WTC11 (cell line): Measurements from ENCODE around the gene KLB. TPM values are rescaled to one million over a fixed set of nuclear protein-coding genes. Genes with fewer than 3 reads are reported as not detected.
A peak's percentile ranks its signal among the peaks of the same experiment; 100 is the strongest.

Experiments
- ATAC-seq: fragments of 200-7000 bp; cut with Tn5 transposase; 2 replicates; pipeline ENCODE4 v1.10.0; 2021; ENCODE audit warnings: mild to moderate bottlenecking, moderate library complexity
- CTCF ChIA-PET: fragments of 300-600 bp; sonication (Branson Sonifier 250); formaldehyde crosslinking; loops from one replicate; lab custom pipeline; 2021; ENCODE audit warnings: antibody characterized with exemption; lab: Charles Lee
- POLR2A ChIA-PET: fragments of 350-600 bp; sonication (Branson Sonifier 250); formaldehyde crosslinking; loops from one replicate; lab custom pipeline; 2021; ENCODE audit warnings: antibody characterized with exemption; lab: Charles Lee
- DNase-seq: peaks from one replicate; pipeline ENCODE4 v3.0.0; 2021; ENCODE audit warnings: low spot score
- H3K27ac Mint-ChIP-seq: 2 replicates; pipeline ENCODE4 v1.8.0; 2021; ENCODE audit warnings: mixed read lengths
- H3K27me3 Mint-ChIP-seq: 2 replicates; pipeline ENCODE4 v1.8.0; 2021; ENCODE audit warnings: low read depth, mild to moderate bottlenecking, moderate library complexity, mixed read lengths
- H3K36me3 Mint-ChIP-seq: 2 replicates; pipeline ENCODE4 v1.8.0; 2021; ENCODE audit warnings: mixed read lengths
- H3K4me1 Mint-ChIP-seq: 2 replicates; pipeline ENCODE4 v1.8.0; 2022; ENCODE audit warnings: mixed read lengths
- H3K4me3 Mint-ChIP-seq: 2 replicates; pipeline ENCODE4 v1.8.0; 2021; ENCODE audit warnings: mild to moderate bottlenecking, moderate library complexity, mixed read lengths
- H3K9me3 Mint-ChIP-seq: 2 replicates; pipeline ENCODE4 v1.8.0; 2021; ENCODE audit warnings: mixed read lengths
- CREB1 ChIP-seq: sonication (generic); formaldehyde crosslinking; IDR thresholded peaks from 2 replicates; pipeline ENCODE4 v1.8.0; 2023; ENCODE audit warnings: mild to moderate bottlenecking, missing genetic modification reagents
- CREM ChIP-seq: sonication (generic); formaldehyde crosslinking; IDR thresholded peaks from 2 replicates; pipeline ENCODE4 v1.8.1; 2022; ENCODE audit warnings: mild to moderate bottlenecking, missing genetic modification reagents, moderate library complexity
- ESRRA ChIP-seq: sonication (generic); formaldehyde crosslinking; IDR thresholded peaks from 2 replicates; pipeline ENCODE4 v1.8.1; 2022; ENCODE audit warnings: mild to moderate bottlenecking, missing genetic modification reagents, borderline replicate concordance
- FOXK1 ChIP-seq: sonication (generic); formaldehyde crosslinking; IDR thresholded peaks from 2 replicates; pipeline ENCODE4 v1.8.0; 2022; ENCODE audit warnings: mild to moderate bottlenecking, moderate library complexity, missing genetic modification reagents
- GTF2I ChIP-seq: fragments of 250-450 bp; sonication (Bioruptor Pico); conservative IDR thresholded peaks from 2 replicates; pipeline ENCODE4 v1.4.0; 2021; ENCODE audit warnings: mild to moderate bottlenecking
- MYBL2 ChIP-seq: sonication (generic); formaldehyde crosslinking; IDR thresholded peaks from 2 replicates; pipeline ENCODE4 v1.8.1; 2023; ENCODE audit warnings: mild to moderate bottlenecking, moderate library complexity, missing genetic modification reagents
- NFYB ChIP-seq: sonication (generic); formaldehyde crosslinking; conservative IDR thresholded peaks from 2 replicates; pipeline ENCODE4 v1.8.0; 2022; ENCODE audit warnings: low read depth, missing genetic modification reagents
- RELA ChIP-seq: sonication (generic); formaldehyde crosslinking; IDR thresholded peaks from 2 replicates; pipeline ENCODE4 v1.8.1; 2022; ENCODE audit warnings: missing genetic modification reagents, mild to moderate bottlenecking, borderline replicate concordance
- SP1 ChIP-seq: sonication (generic); formaldehyde crosslinking; conservative IDR thresholded peaks from 2 replicates; pipeline ENCODE4 v1.8.1; 2022; ENCODE audit warnings: missing genetic modification reagents
- TP53 ChIP-seq: sonication (generic); formaldehyde crosslinking; IDR thresholded peaks from 2 replicates; pipeline ENCODE4 v1.8.1; 2023; ENCODE audit warnings: mild to moderate bottlenecking, missing genetic modification reagents
- ZNF263 ChIP-seq: sonication (generic); formaldehyde crosslinking; IDR thresholded peaks from 2 replicates; pipeline ENCODE4 v1.8.1; 2022; ENCODE audit warnings: low read depth, mild to moderate bottlenecking, moderate library complexity, missing genetic modification reagents
- ZNF671 ChIP-seq: fragments of 250-450 bp; sonication (Bioruptor Pico); IDR thresholded peaks from 2 replicates; pipeline ENCODE4 v1.8.0; 2021; ENCODE audit warnings: mild to moderate bottlenecking
- total RNA-seq: library from RNA; stranded (reverse); gene quantifications from 3 replicates; pipeline ENCODE4 v1.2.3, GENCODE V29; 2021
- TF ChIP-seq, protein P1 (sequence below): sonication (generic); formaldehyde crosslinking; IDR thresholded peaks from 2 replicates; pipeline ENCODE4 v1.8.1; 2022; ENCODE audit warnings: low read depth, mild to moderate bottlenecking, moderate library complexity, missing genetic modification reagents, borderline replicate concordance
- TF ChIP-seq, protein P2 (sequence below): sonication (generic); formaldehyde crosslinking; IDR thresholded peaks from 2 replicates; pipeline ENCODE4 v1.8.1; 2023; ENCODE audit warnings: mild to moderate bottlenecking, missing genetic modification reagents, borderline replicate concordance
- TF ChIP-seq, protein P3 (sequence below): fragments of 250-450 bp; sonication (Bioruptor Pico); IDR thresholded peaks from 2 replicates; pipeline ENCODE4 v1.9.0; 2021; ENCODE audit warnings: mild to moderate bottlenecking
- TF ChIP-seq, protein P4 (sequence below): sonication (generic); formaldehyde crosslinking; IDR thresholded peaks from 2 replicates; pipeline ENCODE4 v1.8.1; 2022; ENCODE audit warnings: mild to moderate bottlenecking, moderate library complexity, missing genetic modification reagents
- TF ChIP-seq, protein P5 (sequence below): sonication (generic); formaldehyde crosslinking; IDR thresholded peaks from 2 replicates; pipeline ENCODE4 v1.8.1; 2023; ENCODE audit warnings: mild to moderate bottlenecking, moderate library complexity, missing genetic modification reagents
- TF ChIP-seq, protein P6 (sequence below): fragments of 250-450 bp; sonication (Bioruptor Pico); IDR thresholded peaks from 2 replicates; pipeline ENCODE4 v1.9.0; 2021; ENCODE audit warnings: mild to moderate bottlenecking
- TF ChIP-seq, protein P7 (sequence below): sonication (generic); formaldehyde crosslinking; IDR thresholded peaks from 2 replicates; pipeline ENCODE4 v1.8.0; 2022; ENCODE audit warnings: mild to moderate bottlenecking, missing genetic modification reagents
- TF ChIP-seq, protein P8 (sequence below): sonication (generic); formaldehyde crosslinking; IDR thresholded peaks from 2 replicates; pipeline ENCODE4 v1.8.0; 2022; ENCODE audit warnings: mild to moderate bottlenecking, missing genetic modification reagents
- TF ChIP-seq, protein P9 (sequence below): sonication (generic); formaldehyde crosslinking; IDR thresholded peaks from 2 replicates; pipeline ENCODE4 v1.8.0; 2022; ENCODE audit warnings: mild to moderate bottlenecking, missing genetic modification reagents

The KLB gene
- total RNA-seq, 1 experiment from 2014 or later, result not detected

DNA sequence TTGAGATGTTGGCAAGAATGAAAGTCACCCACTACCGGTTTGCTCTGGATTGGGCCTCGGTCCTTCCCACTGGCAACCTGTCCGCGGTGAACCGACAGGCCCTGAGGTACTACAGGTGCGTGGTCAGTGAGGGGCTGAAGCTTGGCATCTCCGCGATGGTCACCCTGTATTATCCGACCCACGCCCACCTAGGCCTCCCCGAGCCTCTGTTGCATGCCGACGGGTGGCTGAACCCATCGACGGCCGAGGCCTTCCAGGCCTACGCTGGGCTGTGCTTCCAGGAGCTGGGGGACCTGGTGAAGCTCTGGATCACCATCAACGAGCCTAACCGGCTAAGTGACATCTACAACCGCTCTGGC is 39.7 kb downstream of the KLB start (continued):
- TF ChIP-seq, protein P1, sequence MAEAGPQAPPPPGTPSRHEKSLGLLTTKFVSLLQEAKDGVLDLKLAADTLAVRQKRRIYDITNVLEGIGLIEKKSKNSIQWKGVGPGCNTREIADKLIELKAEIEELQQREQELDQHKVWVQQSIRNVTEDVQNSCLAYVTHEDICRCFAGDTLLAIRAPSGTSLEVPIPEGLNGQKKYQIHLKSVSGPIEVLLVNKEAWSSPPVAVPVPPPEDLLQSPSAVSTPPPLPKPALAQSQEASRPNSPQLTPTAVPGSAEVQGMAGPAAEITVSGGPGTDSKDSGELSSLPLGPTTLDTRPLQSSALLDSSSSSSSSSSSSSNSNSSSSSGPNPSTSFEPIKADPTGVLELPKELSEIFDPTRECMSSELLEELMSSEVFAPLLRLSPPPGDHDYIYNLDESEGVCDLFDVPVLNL, result no peak
- no peak for TF ChIP-seq RELA
- TF ChIP-seq, protein P2, sequence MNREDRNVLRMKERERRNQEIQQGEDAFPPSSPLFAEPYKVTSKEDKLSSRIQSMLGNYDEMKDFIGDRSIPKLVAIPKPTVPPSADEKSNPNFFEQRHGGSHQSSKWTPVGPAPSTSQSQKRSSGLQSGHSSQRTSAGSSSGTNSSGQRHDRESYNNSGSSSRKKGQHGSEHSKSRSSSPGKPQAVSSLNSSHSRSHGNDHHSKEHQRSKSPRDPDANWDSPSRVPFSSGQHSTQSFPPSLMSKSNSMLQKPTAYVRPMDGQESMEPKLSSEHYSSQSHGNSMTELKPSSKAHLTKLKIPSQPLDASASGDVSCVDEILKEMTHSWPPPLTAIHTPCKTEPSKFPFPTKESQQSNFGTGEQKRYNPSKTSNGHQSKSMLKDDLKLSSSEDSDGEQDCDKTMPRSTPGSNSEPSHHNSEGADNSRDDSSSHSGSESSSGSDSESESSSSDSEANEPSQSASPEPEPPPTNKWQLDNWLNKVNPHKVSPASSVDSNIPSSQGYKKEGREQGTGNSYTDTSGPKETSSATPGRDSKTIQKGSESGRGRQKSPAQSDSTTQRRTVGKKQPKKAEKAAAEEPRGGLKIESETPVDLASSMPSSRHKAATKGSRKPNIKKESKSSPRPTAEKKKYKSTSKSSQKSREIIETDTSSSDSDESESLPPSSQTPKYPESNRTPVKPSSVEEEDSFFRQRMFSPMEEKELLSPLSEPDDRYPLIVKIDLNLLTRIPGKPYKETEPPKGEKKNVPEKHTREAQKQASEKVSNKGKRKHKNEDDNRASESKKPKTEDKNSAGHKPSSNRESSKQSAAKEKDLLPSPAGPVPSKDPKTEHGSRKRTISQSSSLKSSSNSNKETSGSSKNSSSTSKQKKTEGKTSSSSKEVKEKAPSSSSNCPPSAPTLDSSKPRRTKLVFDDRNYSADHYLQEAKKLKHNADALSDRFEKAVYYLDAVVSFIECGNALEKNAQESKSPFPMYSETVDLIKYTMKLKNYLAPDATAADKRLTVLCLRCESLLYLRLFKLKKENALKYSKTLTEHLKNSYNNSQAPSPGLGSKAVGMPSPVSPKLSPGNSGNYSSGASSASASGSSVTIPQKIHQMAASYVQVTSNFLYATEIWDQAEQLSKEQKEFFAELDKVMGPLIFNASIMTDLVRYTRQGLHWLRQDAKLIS (CRISPR knock-in tag), result no peak

DNA sequence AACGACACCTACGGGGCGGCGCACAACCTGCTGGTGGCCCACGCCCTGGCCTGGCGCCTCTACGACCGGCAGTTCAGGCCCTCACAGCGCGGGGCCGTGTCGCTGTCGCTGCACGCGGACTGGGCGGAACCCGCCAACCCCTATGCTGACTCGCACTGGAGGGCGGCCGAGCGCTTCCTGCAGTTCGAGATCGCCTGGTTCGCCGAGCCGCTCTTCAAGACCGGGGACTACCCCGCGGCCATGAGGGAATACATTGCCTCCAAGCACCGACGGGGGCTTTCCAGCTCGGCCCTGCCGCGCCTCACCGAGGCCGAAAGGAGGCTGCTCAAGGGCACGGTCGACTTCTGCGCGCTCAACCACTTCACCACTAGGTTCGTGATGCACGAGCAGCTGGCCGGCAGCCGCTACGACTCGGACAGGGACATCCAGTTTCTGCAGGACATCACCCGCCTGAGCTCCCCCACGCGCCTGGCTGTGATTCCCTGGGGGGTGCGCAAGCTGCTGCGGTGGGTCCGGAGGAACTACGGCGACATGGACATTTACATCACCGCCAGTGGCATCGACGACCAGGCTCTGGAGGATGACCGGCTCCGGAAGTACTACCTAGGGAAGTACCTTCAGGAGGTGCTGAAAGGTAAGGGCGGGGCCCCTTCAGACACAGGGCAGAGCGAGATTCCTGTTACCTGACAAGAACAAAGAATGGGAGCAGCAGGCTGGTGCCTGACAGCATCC is 40.3 kb downstream of the KLB start:
- POLR2A ChIA-PET, result interaction anchor here (2.0 kb wide), 1 partner anchor 11 kb away, joined by 10 read pairs; the partner anchor contains the start of genes LIAS and RPL9
- CTCF ChIA-PET, result interaction anchor here (0.5 to 1.9 kb wide), 5 partner anchors 11 to 289 kb away, joined by 3 to 11 read pairs (median 5); partner anchors contain the start of gene RFC1
- peak; percentile 77 for ATAC-seq
- TF ChIP-seq, protein P3, sequence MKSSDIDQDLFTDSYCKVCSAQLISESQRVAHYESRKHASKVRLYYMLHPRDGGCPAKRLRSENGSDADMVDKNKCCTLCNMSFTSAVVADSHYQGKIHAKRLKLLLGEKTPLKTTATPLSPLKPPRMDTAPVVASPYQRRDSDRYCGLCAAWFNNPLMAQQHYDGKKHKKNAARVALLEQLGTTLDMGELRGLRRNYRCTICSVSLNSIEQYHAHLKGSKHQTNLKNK, result no peak
- TF ChIP-seq, protein P4, sequence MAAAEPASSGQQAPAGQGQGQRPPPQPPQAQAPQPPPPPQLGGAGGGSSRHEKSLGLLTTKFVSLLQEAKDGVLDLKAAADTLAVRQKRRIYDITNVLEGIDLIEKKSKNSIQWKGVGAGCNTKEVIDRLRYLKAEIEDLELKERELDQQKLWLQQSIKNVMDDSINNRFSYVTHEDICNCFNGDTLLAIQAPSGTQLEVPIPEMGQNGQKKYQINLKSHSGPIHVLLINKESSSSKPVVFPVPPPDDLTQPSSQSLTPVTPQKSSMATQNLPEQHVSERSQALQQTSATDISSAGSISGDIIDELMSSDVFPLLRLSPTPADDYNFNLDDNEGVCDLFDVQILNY (CRISPR knock-in tag), result peak; percentile 77; the same call in 1 of the 2 replicates
- peak; percentile 87 for TF ChIP-seq ESRRA (CRISPR knock-in tag)
- TF ChIP-seq, protein P5, sequence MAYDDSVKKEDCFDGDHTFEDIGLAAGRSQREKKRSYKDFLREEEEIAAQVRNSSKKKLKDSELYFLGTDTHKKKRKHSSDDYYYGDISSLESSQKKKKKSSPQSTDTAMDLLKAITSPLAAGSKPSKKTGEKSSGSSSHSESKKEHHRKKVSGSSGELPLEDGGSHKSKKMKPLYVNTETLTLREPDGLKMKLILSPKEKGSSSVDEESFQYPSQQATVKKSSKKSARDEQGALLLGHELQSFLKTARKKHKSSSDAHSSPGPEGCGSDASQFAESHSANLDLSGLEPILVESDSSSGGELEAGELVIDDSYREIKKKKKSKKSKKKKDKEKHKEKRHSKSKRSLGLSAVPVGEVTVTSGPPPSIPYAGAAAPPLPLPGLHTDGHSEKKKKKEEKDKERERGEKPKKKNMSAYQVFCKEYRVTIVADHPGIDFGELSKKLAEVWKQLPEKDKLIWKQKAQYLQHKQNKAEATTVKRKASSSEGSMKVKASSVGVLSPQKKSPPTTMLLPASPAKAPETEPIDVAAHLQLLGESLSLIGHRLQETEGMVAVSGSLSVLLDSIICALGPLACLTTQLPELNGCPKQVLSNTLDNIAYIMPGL (CRISPR knock-in tag), result peak; percentile 62; the same call in 1 of the 2 replicates
- TF ChIP-seq FOXK1 (CRISPR knock-in tag), result peak; percentile 9; the same call in 1 of the 2 replicates
- TF ChIP-seq, protein P6, sequence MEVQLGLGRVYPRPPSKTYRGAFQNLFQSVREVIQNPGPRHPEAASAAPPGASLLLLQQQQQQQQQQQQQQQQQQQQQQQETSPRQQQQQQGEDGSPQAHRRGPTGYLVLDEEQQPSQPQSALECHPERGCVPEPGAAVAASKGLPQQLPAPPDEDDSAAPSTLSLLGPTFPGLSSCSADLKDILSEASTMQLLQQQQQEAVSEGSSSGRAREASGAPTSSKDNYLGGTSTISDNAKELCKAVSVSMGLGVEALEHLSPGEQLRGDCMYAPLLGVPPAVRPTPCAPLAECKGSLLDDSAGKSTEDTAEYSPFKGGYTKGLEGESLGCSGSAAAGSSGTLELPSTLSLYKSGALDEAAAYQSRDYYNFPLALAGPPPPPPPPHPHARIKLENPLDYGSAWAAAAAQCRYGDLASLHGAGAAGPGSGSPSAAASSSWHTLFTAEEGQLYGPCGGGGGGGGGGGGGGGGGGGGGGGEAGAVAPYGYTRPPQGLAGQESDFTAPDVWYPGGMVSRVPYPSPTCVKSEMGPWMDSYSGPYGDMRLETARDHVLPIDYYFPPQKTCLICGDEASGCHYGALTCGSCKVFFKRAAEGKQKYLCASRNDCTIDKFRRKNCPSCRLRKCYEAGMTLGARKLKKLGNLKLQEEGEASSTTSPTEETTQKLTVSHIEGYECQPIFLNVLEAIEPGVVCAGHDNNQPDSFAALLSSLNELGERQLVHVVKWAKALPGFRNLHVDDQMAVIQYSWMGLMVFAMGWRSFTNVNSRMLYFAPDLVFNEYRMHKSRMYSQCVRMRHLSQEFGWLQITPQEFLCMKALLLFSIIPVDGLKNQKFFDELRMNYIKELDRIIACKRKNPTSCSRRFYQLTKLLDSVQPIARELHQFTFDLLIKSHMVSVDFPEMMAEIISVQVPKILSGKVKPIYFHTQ (CRISPR knock-in tag), result no peak
- TF ChIP-seq, protein P7, sequence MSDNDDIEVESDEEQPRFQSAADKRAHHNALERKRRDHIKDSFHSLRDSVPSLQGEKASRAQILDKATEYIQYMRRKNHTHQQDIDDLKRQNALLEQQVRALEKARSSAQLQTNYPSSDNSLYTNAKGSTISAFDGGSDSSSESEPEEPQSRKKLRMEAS (CRISPR knock-in tag), result peak; percentile 95
- peak; percentile 55; the same call in 1 of the 2 replicates for TF ChIP-seq SP1 (CRISPR knock-in tag)
- peak; percentile 73 for TF ChIP-seq TP53 (CRISPR knock-in tag)
- no peak for TF ChIP-seq MYBL2 (CRISPR knock-in tag)
- no peak for TF ChIP-seq GTF2I (CRISPR knock-in tag)
- TF ChIP-seq, protein P8, sequence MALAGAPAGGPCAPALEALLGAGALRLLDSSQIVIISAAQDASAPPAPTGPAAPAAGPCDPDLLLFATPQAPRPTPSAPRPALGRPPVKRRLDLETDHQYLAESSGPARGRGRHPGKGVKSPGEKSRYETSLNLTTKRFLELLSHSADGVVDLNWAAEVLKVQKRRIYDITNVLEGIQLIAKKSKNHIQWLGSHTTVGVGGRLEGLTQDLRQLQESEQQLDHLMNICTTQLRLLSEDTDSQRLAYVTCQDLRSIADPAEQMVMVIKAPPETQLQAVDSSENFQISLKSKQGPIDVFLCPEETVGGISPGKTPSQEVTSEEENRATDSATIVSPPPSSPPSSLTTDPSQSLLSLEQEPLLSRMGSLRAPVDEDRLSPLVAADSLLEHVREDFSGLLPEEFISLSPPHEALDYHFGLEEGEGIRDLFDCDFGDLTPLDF (CRISPR knock-in tag), result peak; percentile 73
- TF ChIP-seq RELA, result peak; percentile 79
- peak; percentile 77; the same call in 1 of the 2 replicates for TF ChIP-seq CREM (CRISPR knock-in tag)
- 0 out of 2 replicates have a peak, but pooled peaks have one; percentile 18 for TF ChIP-seq NFYB (CRISPR knock-in tag)
- peak; percentile 53; the same call in 1 of the 2 replicates for TF ChIP-seq CREB1 (CRISPR knock-in tag)
- 0 out of 2 replicates have a peak, but pooled peaks have one; percentile 31 for TF ChIP-seq ZNF263 (CRISPR knock-in tag)
- TF ChIP-seq ZNF671 (CRISPR knock-in tag), result no peak
- TF ChIP-seq, protein P9, sequence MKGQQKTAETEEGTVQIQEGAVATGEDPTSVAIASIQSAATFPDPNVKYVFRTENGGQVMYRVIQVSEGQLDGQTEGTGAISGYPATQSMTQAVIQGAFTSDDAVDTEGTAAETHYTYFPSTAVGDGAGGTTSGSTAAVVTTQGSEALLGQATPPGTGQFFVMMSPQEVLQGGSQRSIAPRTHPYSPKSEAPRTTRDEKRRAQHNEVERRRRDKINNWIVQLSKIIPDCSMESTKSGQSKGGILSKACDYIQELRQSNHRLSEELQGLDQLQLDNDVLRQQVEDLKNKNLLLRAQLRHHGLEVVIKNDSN (CRISPR knock-in tag), result peak; percentile 34; the same call in 1 of the 2 replicates

More for the DNA sequence above, 40.3 kb downstream of the KLB start:
- peak overlapping the region; percentile 75 for H3K4me3 Mint-ChIP-seq
- H3K36me3 Mint-ChIP-seq, result peaks cover 16% of the 10 kb centered on the region
- H3K4me1 Mint-ChIP-seq, result peaks cover 27% of the 10 kb centered on the region
- peak; percentile 80 for DNase-seq
- peak overlapping the region; percentile 53 for H3K27ac Mint-ChIP-seq
- 0 out of 2 replicates have a peak, but pooled peaks cover 2% of the 10 kb centered on the region for H3K27me3 Mint-ChIP-seq
- H3K9me3 Mint-ChIP-seq, result no peaks in the 10 kb centered on the region
